ENCODE data around the gene PJVK.
"Not testable (repeated sequence)": the region's sequence is repeated elsewhere in the genome, so short reads cannot be mapped to it uniquely, and the experiment has no call there.

The PJVK gene

GRCh38 chr2:178452870-178453269 lies 1.7 kb downstream of the PJVK start:
- peaks cover 25% of the 10 kb centered on the region for H3K36me3 ChIP-seq (ENCODE audit: insufficient read depth, insufficient read length, low read length)
- TF ChIP-seq YY1 (IDR thresholded peaks at IDR 0.05; ENCODE audit: insufficient read depth, insufficient read length) (no peak), ZNF274 (IDR thresholded peaks at IDR 0.05; ENCODE audit: low read depth, low read length) (no peak), SUZ12 (IDR thresholded peaks at IDR 0.05; ENCODE audit: extremely low read depth, insufficient read depth, insufficient read length) (no peak)
- no peak overlapping the region for H3K4me3 ChIP-seq (ENCODE audit: insufficient read length, low read depth)
- no peaks in the 10 kb centered on the region for H3K9me3 ChIP-seq (ENCODE audit: insufficient read depth, low read length)
- H3K4me1 ChIP-seq (ENCODE audit: insufficient read depth, insufficient read length), result no peaks in the 10 kb centered on the region
- no peak overlapping the region for H3K9ac ChIP-seq (ENCODE audit: insufficient read length, low read depth)
- DNase-seq (ENCODE audit: low read depth, low spot score), result no peak
- no peaks in the 10 kb centered on the region for H3K27me3 ChIP-seq (ENCODE audit: insufficient read depth, insufficient read length)

- no peaks in the 10 kb centered on the region for H3K9me3 ChIP-seq (ENCODE audit: insufficient read depth, low read length)
These were observed 4.8 kb downstream of the PJVK start for GRCh38 chr2:178455947-178456346.

GRCh38 chr2:178457390-178457886 lies 6.3 kb downstream of the PJVK start:
- DNase-seq (ENCODE audit: low read depth, low spot score), result no peak
- no peak overlapping the region for H3K9ac ChIP-seq (ENCODE audit: insufficient read length, low read depth)
- TF ChIP-seq ZNF274 (IDR thresholded peaks at IDR 0.05; ENCODE audit: low read depth, low read length) (no peak), SUZ12 (IDR thresholded peaks at IDR 0.05; ENCODE audit: extremely low read depth, insufficient read depth, insufficient read length) (no peak), YY1 (IDR thresholded peaks at IDR 0.05; ENCODE audit: insufficient read depth, insufficient read length) (no peak)
- H3K4me3 ChIP-seq (ENCODE audit: insufficient read length, low read depth), result no peak overlapping the region
- no peaks in the 10 kb centered on the region for H3K9me3 ChIP-seq (ENCODE audit: insufficient read depth, low read length)
- no peaks in the 10 kb centered on the region for H3K27me3 ChIP-seq (ENCODE audit: insufficient read depth, insufficient read length)
- H3K4me1 ChIP-seq (ENCODE audit: insufficient read depth, insufficient read length), result no peaks in the 10 kb centered on the region
- H3K36me3 ChIP-seq (ENCODE audit: insufficient read depth, insufficient read length, low read length), result peaks cover 2% of the 10 kb centered on the region

More at GRCh38 chr2:178455947-178456346, 4.8 kb downstream of the PJVK start:
- Histone ChIP-seq H3K4me3 (ENCODE audit: insufficient read length, low read depth) (no peak overlapping the region), H3K9ac (ENCODE audit: insufficient read length, low read depth) (no peak overlapping the region), H3K27me3 (ENCODE audit: insufficient read depth, insufficient read length) (no peaks in the 10 kb centered on the region), H3K4me1 (ENCODE audit: insufficient read depth, insufficient read length) (no peaks in the 10 kb centered on the region), H3K36me3 (ENCODE audit: insufficient read depth, insufficient read length, low read length) (peaks cover 2% of the 10 kb centered on the region)
- TF ChIP-seq SUZ12 (IDR thresholded peaks at IDR 0.05; ENCODE audit: extremely low read depth, insufficient read depth, insufficient read length), result no peak
- no peak for TF ChIP-seq ZNF274 (IDR thresholded peaks at IDR 0.05; ENCODE audit: low read depth, low read length)
- no peak for TF ChIP-seq YY1 (IDR thresholded peaks at IDR 0.05; ENCODE audit: insufficient read depth, insufficient read length)
- DNase-seq (ENCODE audit: low read depth, low spot score), result no peak

- H3K27me3 ChIP-seq (ENCODE audit: insufficient read depth, insufficient read length), result no peaks in the 10 kb centered on the region
- DNase-seq (ENCODE audit: low read depth, low spot score), result no peak
- H3K4me1 ChIP-seq (ENCODE audit: insufficient read depth, insufficient read length), result no peaks in the 10 kb centered on the region
- no peak overlapping the region for H3K4me3 ChIP-seq (ENCODE audit: insufficient read length, low read depth)
- H3K9me3 ChIP-seq (ENCODE audit: insufficient read depth, low read length), result no peaks in the 10 kb centered on the region
- TF ChIP-seq SUZ12 (IDR thresholded peaks at IDR 0.05; ENCODE audit: extremely low read depth, insufficient read depth, insufficient read length) (no peak), ZNF274 (IDR thresholded peaks at IDR 0.05; ENCODE audit: low read depth, low read length) (no peak), YY1 (IDR thresholded peaks at IDR 0.05; ENCODE audit: insufficient read depth, insufficient read length) (no peak)
- H3K36me3 ChIP-seq (ENCODE audit: insufficient read depth, insufficient read length, low read length), result peaks cover 15% of the 10 kb centered on the region
- no peak overlapping the region for H3K9ac ChIP-seq (ENCODE audit: insufficient read length, low read depth)
These were observed 18.2 kb downstream of the PJVK start for GRCh38 chr2:178469219-178469849.

- DNase-seq (ENCODE audit: low read depth, low spot score); H3K4me3 ChIP-seq (ENCODE audit: insufficient read length, low read depth); H3K27me3 ChIP-seq (ENCODE audit: insufficient read depth, insufficient read length); H3K9ac ChIP-seq (ENCODE audit: insufficient read length, low read depth); H3K4me1 ChIP-seq (ENCODE audit: insufficient read depth, insufficient read length); H3K36me3 ChIP-seq (ENCODE audit: insufficient read depth, insufficient read length, low read length); H3K9me3 ChIP-seq (ENCODE audit: insufficient read depth, low read length): not testable (repeated sequence)
These were observed 20.1 kb downstream of the PJVK start for GRCh38 chr2:178471313-178471712.

- Histone ChIP-seq H3K36me3 (ENCODE audit: insufficient read depth, insufficient read length, low read length) (peaks cover 5% of the 10 kb centered on the region), H3K4me3 (ENCODE audit: insufficient read length, low read depth) (no peak overlapping the region), H3K9me3 (ENCODE audit: insufficient read depth, low read length) (no peaks in the 10 kb centered on the region), H3K27me3 (ENCODE audit: insufficient read depth, insufficient read length) (no peaks in the 10 kb centered on the region), H3K9ac (ENCODE audit: insufficient read length, low read depth) (no peak overlapping the region), H3K4me1 (ENCODE audit: insufficient read depth, insufficient read length) (no peaks in the 10 kb centered on the region)
- TF ChIP-seq YY1 (IDR thresholded peaks at IDR 0.05; ENCODE audit: insufficient read depth, insufficient read length) (no peak), ZNF274 (IDR thresholded peaks at IDR 0.05; ENCODE audit: low read depth, low read length) (no peak), SUZ12 (IDR thresholded peaks at IDR 0.05; ENCODE audit: extremely low read depth, insufficient read depth, insufficient read length) (no peak)
- DNase-seq (ENCODE audit: low read depth, low spot score), result no peak
These were observed 22.2 kb downstream of the PJVK start for GRCh38 chr2:178473373-178473772.

- H3K9ac ChIP-seq (ENCODE audit: insufficient read length, low read depth), result no peak overlapping the region
- TF ChIP-seq SUZ12 (IDR thresholded peaks at IDR 0.05; ENCODE audit: extremely low read depth, insufficient read depth, insufficient read length), result no peak
- no peak for TF ChIP-seq YY1 (IDR thresholded peaks at IDR 0.05; ENCODE audit: insufficient read depth, insufficient read length)
- TF ChIP-seq ZNF274 (IDR thresholded peaks at IDR 0.05; ENCODE audit: low read depth, low read length), result no peak
- no peak overlapping the region for H3K4me3 ChIP-seq (ENCODE audit: insufficient read length, low read depth)
- peaks cover 2% of the 10 kb centered on the region for H3K36me3 ChIP-seq (ENCODE audit: insufficient read depth, insufficient read length, low read length)
- no peak for DNase-seq (ENCODE audit: low read depth, low spot score)
- H3K9me3 ChIP-seq (ENCODE audit: insufficient read depth, low read length), result no peaks in the 10 kb centered on the region
- H3K27me3 ChIP-seq (ENCODE audit: insufficient read depth, insufficient read length), result no peaks in the 10 kb centered on the region
- no peaks in the 10 kb centered on the region for H3K4me1 ChIP-seq (ENCODE audit: insufficient read depth, insufficient read length)
These were observed 22.8 kb downstream of the PJVK start for GRCh38 chr2:178473931-178474330.
